Colon (tissue), 2 donors: ENCODE data around the gene ADAM23.

Source experiments
- FAIRE-seq: peaks from 2 replicates; lab custom pipeline; 2012; peaks lifted over from hg19 to GRCh38; lab: Jason Lieb, UNC
- donor health status: control.
- donor health status: control.

The ADAM23 gene

DNA sequence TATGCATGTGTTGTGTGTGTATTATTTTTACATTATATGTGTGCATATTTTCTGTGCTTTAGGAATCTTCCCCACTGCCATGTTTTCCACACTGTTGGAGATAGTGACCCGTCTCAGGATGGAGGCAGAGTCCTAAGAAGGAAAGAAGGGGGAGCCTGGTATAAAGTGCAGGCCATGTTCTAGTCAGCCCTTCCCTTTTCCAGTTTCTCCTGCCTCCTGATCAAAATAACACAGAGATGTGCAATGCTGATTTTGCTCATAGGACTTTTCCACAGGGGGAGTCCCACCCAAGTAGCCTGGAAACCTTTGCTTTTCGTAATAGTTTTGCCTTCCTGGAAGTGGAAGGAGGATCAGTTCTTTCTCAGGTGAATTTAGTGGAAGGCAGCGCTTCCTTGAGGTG, 126.1 kb downstream of the ADAM23 start:
- no peak for FAIRE-seq

DNA sequence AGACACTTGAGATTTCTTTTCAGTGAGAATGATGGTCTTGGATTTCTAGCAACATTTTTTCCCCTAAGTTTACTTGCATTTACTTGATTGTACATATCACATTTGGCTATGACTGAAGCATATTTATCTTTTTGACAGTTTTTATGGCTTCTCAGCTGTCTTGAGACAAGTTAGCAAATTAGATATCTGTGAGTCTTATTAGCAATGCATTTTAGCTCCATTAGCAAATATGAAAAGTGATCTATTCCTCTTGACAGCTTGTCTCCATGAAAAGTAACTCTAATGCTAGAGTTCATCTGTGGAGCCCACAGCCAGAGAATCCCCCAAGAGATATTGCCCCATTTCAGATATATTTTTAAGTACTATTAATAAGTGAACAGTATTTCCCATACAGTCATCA, 126.9 kb downstream of the ADAM23 start:
- no peak for FAIRE-seq

DNA sequence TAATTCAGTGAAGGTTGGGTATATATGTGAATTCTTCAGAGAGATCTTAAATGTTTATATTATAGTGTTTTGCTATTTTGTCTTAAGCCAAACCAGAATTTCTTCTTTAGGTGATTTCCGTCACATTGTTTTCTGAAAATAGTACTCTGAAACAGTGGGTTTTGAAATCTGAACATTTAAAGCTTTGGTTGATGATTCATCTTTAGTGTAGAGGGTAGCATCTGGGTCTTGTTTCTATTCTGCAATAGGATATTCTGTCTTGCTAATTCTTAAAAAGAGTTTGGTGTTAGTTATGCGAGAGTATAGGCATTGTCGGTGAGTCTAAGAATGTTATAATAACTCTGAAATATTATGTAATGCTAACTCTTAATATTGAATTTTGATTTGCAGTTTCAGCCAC, 129.4 kb downstream of the ADAM23 start:
- FAIRE-seq: no peak

DNA sequence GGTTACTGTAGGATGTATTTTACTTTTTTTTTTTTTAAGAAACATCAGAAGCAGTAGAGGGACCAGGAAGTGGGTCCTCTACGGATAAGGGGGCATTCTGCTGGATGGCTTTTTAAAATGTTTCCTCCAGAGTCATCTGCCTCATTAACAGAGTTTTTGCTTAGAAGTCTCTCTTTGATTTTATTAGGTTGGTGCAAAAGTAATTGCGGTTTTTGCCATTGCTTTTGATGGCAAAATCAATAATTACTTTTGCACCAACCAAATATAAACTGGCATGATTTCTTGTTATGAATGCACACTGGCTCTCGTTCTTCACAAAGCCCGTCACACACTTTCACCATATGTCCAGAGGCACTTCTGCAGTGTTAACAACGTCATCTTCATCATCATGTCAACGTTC, 130.5 kb downstream of the ADAM23 start:
- FAIRE-seq: no peak

DNA sequence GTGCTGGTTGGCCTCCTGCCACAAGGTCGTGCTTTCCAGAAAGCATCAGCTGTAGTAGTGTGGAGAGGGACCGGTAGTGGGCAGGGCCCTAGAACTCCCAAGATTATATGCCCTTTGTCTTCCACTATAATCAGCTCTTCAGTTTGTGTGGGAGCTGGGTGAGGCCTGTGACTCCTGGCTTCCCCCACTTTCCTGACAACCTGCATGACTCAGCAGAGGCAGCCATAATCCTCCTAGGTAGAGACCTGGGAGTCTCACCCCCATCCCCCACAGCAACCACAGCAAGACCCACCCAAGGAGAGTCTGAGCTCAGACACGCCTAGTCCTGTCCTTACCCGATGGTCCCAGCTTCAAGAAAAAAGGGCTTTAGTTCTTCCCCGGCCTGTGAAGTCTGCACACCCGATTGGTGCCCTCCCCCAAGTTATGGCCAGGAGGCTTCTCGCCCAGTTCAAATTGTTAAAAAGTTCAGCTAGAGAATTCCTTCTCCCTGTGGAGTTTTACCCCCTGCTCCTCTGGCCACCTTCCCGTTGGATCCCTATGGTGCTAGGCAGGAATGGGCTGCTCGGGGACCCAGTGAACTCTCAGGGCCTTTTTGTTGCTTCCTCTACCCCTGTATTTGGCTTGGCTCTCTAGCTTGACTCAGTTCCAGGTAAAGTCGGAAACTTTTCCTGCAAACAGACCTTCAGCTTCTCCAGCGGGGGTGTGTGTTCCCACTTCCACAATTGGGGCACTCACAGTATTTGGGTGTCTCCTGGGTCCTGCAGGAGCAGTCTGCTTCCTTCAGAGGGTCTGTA, 141.2 kb downstream of the ADAM23 start:
- no peak for FAIRE-seq

DNA sequence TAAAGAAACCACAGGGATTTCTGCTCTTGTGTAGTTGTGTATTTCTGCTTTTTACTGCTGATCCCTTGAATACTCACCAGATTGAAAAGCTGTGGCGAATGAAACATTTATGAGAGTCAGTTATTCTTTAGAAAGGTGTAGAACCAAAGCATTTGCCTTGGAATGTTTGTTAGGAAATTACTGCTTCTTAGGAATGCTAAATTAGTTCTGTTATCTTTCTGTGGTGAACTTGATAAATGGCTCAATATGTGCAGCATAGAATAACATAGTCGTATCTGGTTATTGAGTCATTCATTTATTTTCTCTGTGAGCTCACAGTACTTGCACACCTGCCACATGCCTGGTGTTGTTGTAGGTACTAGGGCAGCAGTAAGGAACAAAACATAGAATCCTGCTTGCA, 142.0 kb downstream of the ADAM23 start:
- no peak for FAIRE-seq

DNA sequence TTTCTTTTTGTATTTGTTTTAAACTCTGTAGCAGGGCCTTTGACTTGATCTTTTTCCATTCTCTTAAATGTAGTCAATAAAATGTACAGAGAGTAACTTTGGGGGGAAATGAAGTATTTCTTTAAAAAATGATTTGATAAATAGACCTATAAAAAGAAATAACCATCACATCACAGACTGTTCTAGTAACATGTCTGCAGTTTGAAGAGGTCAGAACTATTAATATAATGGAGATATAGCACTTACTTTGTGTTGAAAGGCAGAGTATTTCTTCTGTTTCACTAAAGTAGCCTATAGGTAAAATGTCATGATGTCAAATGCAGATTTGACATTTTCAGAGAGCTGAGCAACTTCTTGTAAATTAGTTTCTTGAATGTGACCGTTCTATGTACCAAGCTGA, 143.3 kb downstream of the ADAM23 start:
- FAIRE-seq: no peak

DNA sequence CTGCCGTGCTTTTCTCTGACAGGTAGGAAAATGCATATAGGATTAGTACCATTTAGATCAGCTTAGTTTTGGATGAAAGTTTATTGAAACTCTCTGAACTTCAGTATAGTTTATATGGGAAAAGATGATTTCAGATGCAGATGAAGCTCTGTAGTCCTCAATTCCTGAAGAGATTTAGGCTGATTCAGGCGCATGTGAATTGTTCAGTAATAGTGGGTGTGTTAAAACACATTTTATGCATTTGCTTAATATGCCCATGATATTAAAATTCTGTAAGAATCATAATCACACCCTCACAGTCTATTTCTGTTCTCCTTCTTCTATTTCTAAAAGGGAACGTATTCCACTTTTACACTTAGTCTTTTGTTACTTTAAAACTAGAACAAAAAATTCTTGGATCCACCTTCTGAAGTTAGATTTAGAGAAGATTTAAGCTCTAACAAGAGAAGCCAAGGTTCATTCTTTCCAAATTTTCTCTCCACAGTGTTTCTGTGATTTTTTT, 154.4 kb downstream of the ADAM23 start:
- no peak for FAIRE-seq

DNA sequence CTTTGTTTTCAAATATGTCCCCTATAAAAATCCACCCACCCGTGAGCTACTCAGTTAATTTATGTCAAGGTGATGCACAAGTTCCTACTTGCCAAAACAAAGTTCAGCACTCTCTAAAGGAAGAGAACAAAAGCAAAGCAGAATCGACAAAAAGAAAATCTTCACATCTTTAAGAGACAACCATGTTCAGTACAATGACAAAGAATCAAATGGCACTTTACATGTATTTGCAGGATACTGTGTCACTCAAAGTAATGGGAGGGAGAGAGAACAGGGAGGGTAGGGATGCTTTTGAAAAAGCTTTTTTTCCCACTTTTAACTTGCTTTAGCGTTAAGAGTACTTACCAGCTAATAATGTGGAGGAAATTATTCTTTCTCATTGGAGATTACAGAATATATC, 159.9 kb downstream of the ADAM23 start:
- no peak for FAIRE-seq

DNA sequence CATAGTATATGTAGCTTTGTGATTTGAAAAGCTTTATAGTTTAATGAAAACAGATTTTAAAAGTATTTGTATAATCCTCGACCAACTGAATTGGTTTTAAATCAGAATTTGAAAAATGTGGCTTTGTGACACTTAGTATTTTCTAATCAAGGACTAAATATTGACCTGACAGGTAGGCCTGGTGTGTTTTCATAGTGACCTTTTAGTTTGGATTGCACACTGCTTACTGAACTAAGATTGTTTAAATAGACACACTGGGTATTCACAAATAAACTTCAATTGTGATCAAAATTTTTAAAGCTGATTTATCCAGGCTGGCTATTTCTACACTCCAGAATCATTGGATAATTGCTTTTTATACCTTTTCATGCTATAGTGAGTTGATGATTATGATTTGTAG, 167.1 kb downstream of the ADAM23 start:
- FAIRE-seq: no peak

DNA sequence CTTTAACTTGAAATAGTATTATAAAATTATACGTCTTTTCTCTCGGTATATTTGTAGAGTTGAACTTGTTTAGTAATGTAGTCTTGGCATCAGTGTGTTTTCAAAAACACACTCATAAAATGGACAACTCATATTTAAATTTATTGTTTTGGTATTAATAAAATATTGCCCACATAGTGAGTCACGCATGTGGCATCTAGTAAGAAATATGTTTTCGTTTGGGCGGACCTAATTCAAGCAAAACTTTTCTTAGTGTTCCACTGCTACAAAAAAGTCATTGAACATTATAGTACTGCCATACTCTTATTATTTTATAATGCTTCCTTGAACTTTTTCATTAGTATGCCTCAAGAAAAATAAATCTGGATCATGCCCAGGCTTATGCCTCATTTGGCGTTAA, 167.9 kb downstream of the ADAM23 start:
- no peak for FAIRE-seq

DNA sequence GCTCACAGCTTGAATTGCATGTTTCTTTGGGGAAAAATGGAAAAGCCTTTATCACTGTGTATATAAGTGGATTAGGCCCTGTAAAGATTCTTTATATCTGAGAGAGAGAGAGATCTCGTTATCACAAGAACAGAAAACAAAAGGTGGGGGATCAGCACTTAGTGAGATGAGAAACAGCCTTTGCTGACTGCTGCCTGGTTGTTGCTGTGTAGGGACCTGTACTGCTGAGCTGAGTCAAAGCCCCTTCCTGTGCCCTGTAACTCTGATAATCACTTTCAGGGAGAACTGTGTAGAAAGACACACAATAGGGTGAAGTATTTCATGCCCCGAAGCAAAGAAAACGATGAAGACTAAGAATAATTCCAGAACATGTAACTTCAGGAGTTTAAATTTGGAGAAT, 168.4 kb downstream of the ADAM23 start:
- FAIRE-seq: no peak

DNA sequence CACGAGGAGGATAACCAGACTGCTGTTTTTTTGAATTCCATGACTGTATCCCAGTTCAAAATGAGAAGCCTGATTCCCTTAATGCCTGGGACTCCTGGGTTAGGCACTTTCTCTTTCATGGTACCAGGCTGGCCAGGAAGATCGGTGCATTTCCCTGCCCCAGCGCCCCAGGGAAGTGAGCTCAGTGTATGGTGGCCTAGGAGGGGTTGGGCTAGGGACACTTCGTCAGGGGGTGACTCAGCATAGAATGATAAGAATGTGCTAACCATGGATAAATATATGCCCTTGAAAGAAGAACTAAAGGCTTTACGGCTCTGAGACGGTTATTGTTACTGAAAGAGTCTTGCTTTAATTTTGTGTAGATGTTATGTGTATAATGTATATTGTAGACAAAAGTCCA, 171.5 kb downstream of the ADAM23 start:
- no peak for FAIRE-seq

DNA sequence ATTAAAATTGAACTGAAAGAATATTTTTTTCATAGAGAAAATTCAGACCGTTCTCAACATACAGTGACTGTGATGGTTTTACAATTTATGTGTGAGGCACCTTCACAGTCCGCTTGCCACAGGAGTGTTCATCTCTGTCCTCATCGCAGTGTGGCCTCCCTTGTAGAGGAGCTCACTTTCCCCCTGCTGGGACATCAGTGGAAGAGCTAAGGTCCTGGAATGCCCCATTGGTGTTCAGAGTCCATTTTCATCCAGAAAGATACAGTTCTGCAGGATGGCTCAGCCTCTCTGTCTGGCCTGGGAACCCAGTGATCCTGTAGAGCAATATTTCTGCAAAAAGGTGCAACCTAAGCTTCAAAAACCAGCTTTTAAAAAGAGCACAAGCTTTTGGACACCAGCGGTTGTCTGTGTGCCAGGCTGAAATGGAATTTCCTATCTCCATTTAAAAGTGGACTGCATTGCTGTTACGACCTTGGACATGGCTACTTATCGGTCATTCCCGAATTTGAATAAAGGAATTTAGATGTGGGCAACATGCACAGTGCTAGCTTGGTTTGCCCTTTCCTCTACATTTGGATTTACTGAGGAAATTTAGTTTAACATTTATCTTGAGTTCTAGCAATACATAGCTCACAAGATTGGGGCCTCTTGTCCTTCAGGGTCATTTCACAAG, 172.2 kb downstream of the ADAM23 start:
- FAIRE-seq: no peak

DNA sequence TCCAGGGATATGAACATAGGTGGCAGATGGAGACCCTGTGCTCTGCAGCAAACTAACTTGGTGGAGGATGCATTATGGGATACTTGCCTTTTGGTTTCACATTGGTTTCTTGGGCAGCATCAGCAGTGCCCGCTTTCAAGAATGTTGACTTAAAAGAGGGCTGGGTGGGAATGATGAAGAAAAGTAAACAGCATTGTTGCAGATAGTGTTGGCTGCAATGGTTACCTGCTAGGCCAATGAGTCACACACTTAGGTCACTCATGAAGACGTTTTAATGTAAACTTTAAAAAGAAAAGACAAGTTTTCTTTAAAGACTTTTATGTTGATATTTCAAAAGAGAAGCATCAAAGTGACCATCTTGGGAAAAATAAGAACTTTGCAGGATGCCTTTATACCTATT, 172.8 kb downstream of the ADAM23 start:
- FAIRE-seq: no peak

DNA sequence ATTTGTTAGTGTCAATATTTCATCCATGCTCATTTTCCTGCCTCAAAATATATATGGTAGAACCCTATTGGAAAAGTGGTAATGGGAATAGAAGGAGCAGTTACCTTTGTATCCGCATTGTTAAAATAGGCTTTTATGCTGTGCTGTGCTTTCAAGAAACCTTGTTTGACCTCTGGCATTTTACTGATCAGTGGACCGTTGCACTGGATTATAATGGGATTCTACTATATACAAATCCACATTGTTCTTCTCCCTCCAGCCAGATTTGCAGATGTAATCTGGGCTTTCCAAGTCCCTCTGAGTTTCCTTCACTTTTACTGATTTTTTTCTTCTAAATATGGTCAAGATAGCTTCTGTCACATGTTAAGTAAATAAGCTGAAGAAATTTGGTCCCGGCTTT, 175.7 kb downstream of the ADAM23 start:
- FAIRE-seq: no peak

DNA sequence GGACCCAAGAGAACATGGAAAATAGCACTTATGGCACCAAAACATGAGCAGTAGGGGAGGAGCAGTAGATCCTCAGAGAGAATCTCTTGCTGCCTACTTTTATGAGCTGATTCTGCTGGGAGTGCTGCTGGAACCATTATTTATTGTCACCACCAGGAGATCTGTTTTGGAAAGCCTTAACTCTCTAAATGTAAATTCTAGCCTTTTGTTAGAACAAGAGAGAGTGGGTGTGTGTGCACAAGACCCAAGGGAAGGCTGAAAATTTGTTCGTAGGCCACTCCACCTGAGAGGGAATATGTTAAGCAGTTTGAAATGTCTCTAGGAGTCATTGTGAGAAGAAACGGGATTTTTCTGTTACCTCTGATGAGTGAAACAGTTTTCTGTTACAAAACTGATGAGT, 182.8 kb downstream of the ADAM23 start:
- no peak for FAIRE-seq

DNA sequence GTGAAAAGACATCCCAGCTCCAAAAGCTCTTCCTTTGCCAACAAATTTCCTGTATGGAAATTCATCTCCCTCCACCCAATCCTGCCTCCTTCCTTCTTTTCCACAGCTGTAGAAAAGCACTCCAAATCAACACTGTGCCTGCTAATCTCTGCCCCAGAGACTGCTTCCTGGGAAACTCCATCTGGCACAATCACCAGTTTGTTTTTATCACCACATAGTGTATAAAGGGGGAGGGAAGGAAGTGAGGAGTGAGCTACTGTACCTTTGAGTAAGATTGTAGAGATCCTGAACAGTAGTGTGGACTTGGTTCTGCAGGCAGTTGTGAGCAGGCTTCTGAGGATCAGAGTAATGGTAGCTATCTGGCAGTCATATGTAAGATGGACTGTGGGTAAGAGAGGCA, 184.3 kb downstream of the ADAM23 start:
- no peak for FAIRE-seq

DNA sequence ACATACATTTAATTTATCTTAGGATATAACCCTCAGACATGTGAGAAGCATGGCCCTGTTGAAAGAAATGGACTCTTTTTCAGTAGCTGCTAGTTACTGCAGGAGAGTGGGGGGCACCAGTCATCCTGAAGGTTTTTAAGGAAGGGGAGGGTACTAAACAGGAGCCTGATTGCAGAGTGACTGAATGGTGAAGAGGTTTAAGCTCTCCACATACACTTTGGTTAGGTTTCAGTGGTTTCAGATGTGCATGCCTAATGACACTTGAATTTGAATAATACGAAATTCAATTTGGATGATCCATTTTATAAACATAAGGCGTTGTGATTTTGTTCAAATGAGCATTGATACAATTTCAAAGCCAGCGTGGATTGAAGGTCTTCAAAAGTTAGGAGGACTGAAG, 188.0 kb downstream of the ADAM23 start:
- FAIRE-seq: no peak

DNA sequence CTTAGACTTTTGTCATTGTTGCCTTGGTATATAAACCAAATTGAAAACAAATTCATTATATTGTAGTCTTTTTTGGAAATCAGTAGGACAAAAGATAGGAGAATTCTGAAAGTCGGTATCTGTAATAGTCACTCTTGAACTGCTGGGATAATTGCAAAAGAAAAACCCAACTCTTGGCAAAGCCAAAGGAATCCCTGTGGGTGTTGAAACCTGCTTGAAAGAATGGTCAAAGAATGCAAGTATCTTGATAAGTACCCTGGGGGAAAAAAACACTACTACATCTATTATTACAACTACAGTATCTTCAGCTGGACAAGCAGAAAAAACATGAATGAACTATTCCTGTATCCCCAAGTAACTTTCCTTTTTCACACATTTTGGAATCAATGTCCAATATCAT, 191.7 kb downstream of the ADAM23 start:
- no peak for FAIRE-seq

DNA sequence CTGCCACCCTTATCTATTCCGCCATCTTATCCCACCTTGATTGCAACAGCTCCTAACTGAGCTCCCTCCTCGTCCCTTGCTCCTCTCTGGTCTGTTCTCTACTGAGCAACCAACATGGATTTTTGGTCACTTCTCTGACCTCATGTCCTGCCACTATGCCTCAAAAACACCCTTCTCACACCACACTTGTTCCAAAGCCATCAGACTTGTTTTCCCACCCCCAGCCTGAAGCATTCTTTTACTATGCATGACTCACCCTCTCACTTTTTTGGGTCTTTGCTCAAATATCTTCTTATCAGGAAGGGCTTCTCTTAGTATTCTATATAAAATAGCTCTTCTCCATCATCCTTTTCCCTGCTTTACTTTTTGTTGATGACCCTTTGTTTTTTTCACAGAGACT, 196.3 kb downstream of the ADAM23 start:
- FAIRE-seq: no peak

DNA sequence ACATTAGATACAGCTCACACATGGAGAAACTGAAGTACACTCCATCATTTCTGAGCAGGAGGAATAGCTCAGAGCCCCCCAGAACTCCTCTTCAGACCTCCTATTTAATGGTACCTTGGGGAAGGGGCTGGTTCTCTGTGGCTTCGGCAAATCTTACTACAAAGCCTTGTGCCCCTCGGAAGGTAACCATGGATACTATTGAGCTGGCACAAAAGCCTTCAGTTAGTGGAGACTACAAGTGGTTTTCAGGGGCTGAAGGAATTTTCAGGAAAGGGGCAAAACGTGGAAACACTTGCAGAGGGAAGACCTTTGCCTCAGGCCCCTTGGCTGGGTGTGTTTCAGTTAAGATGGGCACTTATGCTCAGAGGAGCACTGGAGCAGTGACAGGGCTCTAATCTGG, 197.9 kb downstream of the ADAM23 start:
- FAIRE-seq: no peak

DNA sequence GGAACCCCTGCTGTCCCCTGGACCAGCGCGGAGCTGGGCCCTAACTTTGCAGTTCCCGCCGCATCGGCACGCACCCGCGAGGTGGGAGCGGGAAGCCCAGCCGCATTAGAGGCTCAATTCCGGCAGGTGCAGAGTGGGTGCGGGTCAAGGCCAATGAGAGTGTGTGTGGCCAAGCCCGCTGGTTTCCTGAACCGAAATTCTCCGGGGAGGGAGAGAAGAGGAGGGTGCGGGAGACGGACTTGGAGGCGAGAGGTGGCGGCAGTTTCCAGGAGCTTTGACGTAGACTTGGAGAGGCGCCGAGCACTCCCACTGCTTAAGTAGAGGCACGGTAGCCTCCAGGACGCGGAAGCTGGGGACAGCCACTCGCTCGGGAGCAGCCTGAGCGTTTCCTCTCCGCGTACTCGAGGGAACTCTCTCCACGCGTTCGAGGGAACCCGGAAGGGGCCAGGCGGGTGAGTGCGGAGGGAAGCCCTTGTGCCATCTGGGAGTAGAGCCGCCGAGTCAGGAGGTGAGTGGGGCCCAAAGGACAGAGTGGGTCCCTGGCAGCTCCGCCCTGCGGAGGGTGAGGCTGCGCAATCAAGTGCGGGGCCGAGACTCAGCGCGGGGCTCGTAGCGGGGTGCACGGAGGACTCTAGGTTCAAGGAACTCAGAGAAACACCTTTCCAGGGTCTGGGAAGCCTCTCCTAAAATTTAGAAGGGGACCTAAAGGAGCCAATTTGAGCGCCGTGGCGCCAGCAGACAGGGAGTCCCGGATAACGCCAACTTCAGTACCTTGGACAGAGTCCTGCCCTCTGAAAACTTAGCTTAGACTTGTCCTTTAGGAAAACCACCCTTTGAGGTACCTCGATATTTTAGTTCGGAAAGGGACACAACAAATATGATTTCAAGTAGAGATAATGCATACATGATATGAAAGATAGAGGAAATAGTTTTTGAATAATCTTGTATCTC, 199.0 kb downstream of the ADAM23 start, which contains the start of gene FAM237A:
Gene FAM237A, plus strand, starts transcription at position 413 of the 951 bp plus-strand sequence. CDS start 1,750 bp downstream, outside the sequence.
- FAIRE-seq: no peak
